NCI-H1694 treated with DMSO at 0.1 percent for 48 hours (cell line): ENCODE measurements around the gene EFCAB5.
"Not testable (repeated sequence)": the region's sequence is repeated elsewhere in the genome, so short reads cannot be mapped to it uniquely, and the experiment has no call there.

Experiments used
- DNase-seq: peaks from one replicate; lab custom pipeline; 2025; lab: John Stamatoyannopoulos, UW

The EFCAB5 gene

DNA sequence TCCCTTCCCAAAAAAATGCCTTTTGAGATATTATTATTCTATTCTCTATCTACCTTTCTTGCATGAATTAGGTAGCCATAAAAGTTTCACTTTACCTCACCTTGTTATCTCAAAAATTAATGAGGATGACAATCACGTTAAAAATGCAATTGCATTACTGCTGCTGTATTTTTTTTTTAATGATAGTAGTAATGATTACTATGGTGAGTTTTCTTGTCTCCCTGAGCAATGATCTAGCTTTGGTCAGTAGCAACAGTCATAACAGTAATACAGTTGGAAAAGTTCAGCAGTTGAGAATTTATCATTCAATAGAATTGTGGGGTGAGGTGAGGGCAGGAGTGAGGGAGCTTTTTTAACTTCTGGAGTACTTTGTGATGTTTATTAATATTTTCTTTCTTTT lies at the start of gene EFCAB5:
Gene EFCAB5 (plus strand): TSS at position 301 of the 400 bp plus-strand sequence. CDS start 163 bp downstream, outside the sequence.
- no peak for DNase-seq

- no peak for DNase-seq
Measured at GRCh38 chr17:29892201-29892600, 49.2 kb upstream of the EFCAB5 start.

- DNase-seq = not testable (repeated sequence)
Measured at GRCh38 chr17:29897136-29897535, 44.3 kb upstream of the EFCAB5 start.

DNA sequence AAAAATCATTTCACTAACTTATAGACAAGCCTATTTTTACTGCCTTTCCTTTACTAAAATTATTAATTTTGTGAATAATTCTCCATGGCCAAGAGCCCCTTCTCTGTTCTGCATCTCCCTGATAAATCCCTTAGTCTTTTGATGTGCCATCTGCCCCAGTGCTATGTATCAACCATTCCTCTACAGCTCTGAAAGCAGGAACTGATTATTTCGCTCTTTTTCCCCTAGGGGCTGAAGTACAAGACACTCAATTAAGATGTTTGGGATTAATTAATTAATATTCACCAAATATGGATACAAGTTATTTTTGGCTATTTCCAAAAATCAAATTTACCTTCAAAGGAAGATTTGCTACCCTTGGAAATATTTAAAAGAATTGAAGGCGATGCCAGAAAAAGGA lies 38.0 kb upstream of the EFCAB5 start:
- DNase-seq = no peak

DNA sequence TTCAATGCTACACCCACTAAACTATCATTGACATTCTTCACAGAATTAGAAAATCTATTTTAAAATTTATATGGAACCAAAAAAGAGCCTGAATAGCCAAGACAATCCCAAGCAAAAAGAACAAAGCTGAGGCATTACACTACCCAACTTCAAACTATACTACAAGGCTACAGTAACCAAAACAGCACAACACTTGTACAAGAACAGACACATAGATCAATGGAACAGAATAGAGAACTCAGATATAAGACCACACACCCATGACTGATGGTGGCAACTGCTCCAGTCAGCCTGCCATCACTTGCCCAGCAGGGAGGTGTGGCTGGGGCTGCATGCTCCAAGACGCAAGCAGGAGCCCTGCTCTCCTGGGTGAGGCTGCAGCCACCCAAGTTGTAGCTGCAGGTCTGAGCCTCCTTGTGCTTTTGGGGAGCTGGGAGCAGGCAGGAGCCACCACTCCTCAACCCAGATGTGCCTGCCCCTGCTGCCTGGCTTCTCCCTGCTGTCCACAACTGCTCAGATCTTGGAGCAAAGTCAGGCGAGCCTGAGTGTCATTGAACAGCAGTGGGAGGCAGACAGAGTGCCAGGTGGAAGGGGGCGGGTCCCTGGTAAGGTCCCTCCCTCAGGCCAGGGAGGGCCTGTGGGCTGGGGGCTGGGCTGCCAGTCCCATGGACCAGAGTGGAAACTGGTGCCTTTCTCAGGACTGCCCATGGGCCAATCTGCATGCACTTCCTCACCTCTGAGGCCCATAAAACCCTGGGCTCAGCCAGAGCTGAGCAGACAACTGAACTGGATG lies 36.2 kb upstream of the EFCAB5 start:
- DNase-seq = no peak

DNA sequence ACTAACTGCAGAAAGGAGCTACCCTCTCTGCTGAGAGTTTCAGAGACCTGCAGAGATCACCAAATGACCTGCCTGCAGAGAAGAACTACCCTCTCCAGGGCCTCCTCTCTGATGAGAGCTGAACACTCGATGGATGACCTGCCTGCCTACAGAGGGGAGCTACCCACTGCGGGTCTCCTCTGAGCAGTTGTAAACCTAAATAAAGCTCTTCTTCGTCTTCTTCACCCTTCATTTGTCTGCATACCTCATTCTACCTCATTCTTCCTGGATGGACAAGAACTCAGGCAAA lies 35.6 kb upstream of the EFCAB5 start:
- DNase-seq = no peak

DNA sequence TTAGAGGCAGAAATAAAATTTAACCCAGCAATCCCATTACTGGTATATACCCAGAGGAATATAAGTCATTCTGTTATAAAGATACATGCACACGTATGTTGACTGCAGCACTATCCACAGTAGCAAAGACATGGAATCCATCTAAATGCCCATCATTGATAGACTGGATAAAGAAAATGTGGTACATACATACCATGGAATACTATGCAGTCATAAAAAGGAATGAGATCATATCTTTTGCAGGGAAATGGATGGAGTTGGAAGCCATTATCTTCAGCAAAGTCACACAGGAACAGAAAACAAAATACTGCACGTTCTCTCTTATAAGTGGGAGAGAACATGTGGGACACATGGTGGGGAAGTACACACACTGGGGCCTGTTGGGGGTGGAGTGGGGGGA lies 34.5 kb upstream of the EFCAB5 start:
- no peak for DNase-seq

DNA sequence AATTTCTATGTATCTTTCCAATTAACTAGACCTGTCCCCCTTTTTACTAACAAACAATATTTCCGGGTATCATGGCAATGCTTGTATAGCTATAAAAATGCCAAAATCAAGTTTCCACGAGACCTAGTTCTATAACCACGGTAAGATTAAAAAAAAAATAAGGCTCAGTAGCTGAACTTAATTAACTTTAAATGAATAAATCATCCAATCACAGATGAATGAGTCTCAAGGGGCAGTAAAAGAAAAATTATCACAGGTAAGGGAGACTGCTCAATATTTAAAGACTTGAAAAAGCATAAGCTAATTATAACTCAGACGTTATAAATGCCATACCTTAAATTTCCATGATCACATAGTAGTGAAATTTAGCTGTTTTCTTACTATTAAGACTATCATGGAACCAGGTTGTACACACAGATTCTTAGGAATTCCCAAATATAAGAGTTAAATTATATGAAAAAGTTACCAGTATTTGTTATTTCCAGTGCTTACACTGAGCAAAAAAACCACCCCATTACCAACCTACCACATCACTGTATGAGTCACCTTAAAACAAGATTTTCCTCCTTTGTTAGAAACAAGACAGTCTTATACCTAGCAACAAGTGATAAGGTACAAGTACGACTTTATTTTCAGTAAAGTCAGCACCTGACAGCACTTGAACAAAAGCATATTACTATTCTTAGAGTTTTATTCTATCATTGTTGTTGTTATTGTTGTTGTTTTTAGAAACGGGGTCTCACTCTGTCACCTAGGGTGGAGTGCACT lies 32.0 kb upstream of the EFCAB5 start:
- DNase-seq = no peak

DNA sequence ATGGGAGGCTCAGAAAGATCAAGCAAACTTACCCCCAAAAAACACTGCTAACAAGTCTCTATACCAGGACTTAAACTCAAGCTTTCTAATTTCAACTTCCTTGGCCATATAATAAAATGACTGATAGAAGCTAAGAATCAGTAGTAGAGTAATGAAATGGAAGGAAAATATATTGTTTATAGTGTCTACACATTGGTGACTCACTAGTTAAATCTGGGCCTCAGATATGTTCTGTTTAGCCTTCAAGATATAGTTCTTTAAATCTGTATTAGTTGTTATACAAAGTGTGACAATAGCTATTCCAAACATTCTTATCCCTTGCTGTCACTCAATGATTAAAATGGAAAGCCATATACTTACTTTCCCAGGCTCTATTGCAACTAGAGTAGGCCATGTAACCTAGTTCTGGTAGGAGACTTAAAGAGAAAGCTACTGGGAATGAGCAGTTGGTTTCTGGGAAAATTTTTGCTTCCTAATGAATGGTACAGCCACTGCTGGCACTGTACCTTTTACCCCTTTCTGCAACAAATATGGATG lies 29.7 kb upstream of the EFCAB5 start:
- DNase-seq = no peak

DNA sequence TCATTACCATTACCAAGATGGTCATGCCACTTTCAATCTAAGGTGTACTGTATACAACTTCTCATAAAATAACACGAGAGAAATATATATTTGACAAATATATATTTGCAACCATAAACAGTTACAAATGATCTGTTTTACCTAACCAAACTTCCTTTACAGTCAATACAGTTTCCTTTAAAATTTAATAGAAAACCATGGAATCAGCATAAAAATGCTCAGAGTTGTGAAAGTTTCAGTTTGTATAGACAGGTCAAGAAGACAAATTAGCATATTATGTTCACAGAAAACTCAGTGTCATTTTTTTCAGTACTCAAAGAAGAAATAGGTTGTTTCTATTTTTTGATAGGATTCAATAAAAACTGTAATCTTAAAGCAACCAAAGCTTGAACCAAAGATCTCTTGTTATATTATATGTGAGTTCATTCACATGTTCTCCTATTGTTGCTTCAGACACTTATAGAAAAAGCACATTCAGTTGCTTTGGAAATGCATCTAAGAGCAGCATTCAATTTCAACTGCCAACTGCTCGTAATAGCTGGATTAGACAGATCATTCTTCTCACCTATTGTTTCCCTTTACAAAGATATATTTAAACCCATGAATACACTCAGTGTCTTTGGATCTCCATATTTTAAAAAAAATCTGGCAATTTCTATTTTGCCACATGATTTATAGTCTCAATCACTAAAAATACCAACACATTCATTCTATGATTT lies 26.5 kb upstream of the EFCAB5 start:
- no peak for DNase-seq

DNA sequence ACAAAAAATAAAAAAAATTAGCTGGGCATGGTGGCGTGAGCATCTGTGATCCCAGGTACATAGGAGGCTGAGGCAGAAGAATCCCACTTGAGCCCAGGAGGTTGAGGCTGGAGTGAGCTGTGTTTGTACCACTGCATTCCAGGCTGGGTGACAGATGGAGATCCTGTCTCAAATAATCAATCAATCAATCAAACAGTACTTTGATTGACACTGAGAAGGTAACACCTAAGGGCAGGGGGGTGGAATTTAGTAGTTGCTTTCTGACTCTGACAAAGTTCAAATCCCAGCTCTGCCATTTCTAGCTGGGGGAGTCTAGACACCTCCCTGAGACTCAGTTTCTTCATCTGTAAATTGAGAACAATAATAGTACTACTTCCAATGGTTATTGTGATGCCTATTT lies 23.4 kb upstream of the EFCAB5 start:
- DNase-seq = no peak

GRCh38 chr17:29918922-29919856 lies 22.2 kb upstream of the EFCAB5 start:
- DNase-seq = no peak

DNA sequence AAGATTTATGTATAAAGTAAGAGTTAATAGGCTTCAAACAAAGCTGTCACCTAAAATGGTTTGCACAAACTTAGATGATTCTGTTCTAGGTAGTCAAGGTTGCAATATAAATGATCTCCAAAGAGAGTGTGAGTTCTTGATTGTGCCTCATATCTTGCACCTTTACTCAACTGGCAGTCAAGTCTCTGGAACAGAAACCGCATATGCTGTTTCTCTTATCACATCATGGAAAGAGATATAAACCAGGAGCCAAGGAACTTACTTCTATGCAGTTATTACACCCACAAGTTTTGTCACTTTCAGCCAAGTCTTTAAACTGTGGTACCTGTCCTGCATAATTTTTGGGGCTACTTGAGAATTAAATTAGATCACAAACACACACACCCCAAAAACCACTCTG lies 16.6 kb upstream of the EFCAB5 start:
- DNase-seq = no peak

DNA sequence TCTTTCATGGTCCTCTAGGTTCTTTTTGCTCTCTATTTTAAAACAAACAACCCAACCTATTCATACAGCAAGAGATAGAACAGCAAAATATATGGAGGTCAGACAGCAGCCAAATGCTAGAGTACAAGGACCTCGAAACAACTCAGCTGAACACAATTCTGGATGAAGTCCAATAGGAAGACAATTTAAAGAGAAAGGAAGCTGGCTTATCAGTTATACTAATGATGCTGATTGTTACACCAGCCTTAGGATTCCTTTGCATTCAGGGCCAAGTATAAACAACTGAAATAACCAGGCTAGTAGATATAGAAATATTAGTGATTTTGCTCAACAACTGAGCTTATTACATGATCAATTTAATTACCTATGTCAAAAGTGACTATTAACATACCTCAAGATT lies 13.9 kb upstream of the EFCAB5 start:
- no peak for DNase-seq

GRCh38 chr17:29929006-29929532 lies 12.4 kb upstream of the EFCAB5 start:
- peak; percentile 30 for DNase-seq

- DNase-seq = peak; percentile 94
Measured at GRCh38 chr17:29929533-29930408, 11.7 kb upstream of the EFCAB5 start, which contains the start of gene SSH2. Gene SSH2, minus strand, starts transcription at chr17:29930228. Its CDS starts 228 bp downstream, at chr17:29930000.

DNA sequence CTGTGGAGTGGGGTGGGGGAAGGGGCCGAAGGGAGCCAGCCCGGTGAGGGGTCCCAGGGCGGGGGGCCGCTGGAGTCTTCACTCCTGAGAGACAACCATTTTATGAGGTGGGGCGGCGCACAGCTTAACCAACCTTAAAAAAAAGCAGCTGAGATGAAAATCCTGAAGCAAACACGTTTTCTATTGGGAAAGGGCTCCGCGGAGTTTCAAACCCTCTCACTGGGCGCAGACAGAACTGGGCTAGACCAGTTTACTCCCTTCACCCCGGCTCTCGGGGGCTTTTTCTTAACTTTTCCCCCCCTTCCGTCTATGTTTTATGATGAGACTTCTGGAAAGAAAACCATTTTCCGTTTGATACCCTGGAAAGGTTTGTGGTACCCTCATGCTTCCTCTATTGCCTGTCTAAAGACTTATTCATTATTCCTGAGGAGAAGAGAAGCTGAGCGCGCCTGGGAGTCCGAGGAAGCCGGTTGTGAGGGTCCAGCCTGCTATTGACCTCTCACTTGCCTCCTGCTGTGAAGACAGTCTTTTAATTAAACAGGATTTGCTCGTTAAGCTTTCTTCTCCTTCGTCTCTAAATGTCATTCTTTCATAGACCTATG lies 10.9 kb upstream of the EFCAB5 start:
- DNase-seq = peak; percentile 84

DNA sequence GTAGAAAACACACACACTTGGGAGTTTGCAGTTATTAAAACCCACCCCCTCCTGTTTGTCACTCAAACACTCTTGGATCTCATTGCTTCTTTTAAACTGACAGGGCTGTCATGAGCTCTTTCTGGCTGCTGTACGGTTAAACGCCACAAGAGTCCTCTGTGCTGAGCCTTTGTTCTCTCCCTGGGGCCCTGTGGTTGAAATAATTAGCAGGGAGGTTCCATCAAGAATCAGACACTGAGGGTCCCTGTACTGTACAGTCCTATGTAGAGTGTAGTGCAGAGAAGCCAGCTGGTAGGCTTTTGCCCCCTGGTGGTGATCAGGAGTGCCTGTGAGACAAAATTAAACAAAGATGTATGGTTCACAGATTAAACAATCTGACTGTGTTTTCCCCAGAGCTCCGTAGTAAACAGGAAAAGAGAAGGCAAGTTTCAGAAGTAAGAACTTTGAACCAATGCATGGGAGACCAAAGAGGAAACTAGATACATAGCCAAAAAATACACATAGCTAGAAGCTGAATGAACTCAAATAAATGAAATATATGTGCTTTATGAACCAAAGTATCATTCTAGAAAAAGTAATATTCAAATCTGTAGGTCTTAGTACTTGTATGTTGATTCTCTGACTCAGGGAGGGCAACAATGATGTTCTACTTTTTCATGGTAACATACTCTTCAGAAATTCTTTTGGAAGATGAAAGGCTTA lies 10.1 kb upstream of the EFCAB5 start:
- DNase-seq = peak; percentile 97

DNA sequence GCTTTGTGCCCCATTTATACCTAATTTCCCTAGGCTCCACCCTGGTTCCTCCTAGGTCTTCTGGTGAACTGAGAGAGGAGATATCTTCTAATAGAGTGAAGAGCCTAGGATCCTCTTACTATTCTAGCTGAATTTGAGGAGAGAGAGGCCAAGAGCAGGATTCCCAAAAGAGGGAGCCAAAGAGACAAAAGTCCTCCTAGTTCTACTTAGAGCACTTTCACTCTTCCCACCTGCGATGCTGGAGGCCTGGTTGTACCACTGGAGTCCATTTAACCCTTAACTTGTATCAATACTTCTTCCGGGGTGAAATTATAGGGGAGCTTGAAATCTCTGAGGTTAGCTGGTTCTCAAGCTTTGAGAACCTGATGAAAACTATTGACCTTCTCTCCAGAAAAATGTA lies 8.1 kb upstream of the EFCAB5 start:
- DNase-seq = peak; percentile 44
